Neutrophil (primary cell): ENCODE measurements around the gene ZNF789.

ENCODE experiments used
- H3K27ac ChIP-seq: fragments of 200-600 bp; sonication (generic); 2 replicates; pipeline ENCODE4 v1.5.1; 2016; ENCODE audit warnings: mild to moderate bottlenecking, moderate library complexity
- H3K27me3 ChIP-seq: fragments of 200-600 bp; sonication (generic); 2 replicates; pipeline ENCODE4 v1.6.0; 2016; ENCODE audit warnings: mild to moderate bottlenecking
- H3K36me3 ChIP-seq: fragments of 200-600 bp; sonication (generic); 2 replicates; pipeline ENCODE4 v1.5.1; 2017
- H3K4me1 ChIP-seq, 2 experiments: fragments of 200-600 bp in 1 of 2; sonication (generic) in 1 of 2; 1 replicate in 1 of 2; 2 replicates in 1 of 2; pipeline versions ENCODE4 v1.5.1 to v1.6.1; 2013 to 2016; ENCODE audit warnings: low read depth in 1 of 2, low read length in 1 of 2, mild to moderate bottlenecking in 1 of 2, moderate library complexity in 1 of 2; ENCODE audit not compliant: control insufficient read depth in 1 of 2, insufficient read depth in 1 of 2
- H3K4me3 ChIP-seq, 2 experiments: fragments of 200-600 bp in 1 of 2; sonication (generic) in 1 of 2; 1 replicate in 1 of 2; 2 replicates in 1 of 2; pipeline ENCODE4 v1.5.1; 2013 to 2016; ENCODE audit warnings: low read depth in 1 of 2, low read length in 1 of 2, mild to moderate bottlenecking in 1 of 2, moderate library complexity in 1 of 2
- H3K9me3 ChIP-seq: fragments of 200-600 bp; sonication (generic); 2 replicates; pipeline ENCODE4 v1.5.1; 2016
- CTCF ChIP-seq: fragments of 200-600 bp; sonication (generic); IDR thresholded peaks from 2 replicates; pipeline ENCODE4 v1.5.1; 2016; ENCODE audit warnings: antibody characterized with exemption

The ZNF789 gene

GRCh38 chr7:99433158-99433557 lies 39.5 kb upstream of the ZNF789 start:
- Histone ChIP-seq H3K9me3 (no peaks in the 10 kb centered on the region), H3K4me3 (no peak overlapping the region), H3K4me1 (peaks cover under 1 to 2% of the 10 kb centered on the region in 2 experiments), H3K27ac (no peak overlapping the region), H3K27me3 (no peaks in the 10 kb centered on the region), H3K36me3 (peaks cover 28% of the 10 kb centered on the region)
- TF ChIP-seq CTCF: no peak

DNA sequence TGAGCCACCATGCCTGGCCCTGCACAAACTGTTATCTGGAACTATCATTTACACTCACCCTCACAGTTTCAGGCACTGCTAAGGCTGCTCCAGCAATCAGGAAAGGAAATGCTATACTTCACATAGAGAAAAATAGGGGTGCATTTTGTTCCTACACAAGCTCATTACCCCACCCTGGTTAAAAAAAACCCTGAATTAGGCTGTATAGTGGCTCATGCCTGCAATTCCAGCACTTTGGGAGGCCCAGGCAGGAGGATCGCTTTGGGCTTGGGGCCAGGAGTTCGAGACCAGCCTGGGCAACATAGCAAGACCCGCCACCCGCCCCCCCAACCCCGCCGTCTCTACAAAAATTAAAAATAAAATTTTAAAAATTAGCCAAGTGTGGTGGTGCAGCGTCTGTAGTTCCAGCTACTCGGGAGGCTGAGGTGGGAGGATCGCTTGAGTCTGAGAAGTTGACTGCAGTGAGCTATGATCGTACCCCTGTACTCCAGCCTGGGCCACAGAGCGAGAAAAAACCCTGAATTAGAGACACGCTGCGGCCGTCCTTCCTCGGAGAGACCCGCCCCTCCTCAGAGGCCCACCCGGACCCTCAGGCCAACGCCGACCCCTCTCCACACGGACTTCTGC lies 34.6 kb upstream of the ZNF789 start:
- peaks cover 14 to 18% of the 10 kb centered on the region in 2 experiments for H3K4me1 ChIP-seq
- no peaks in the 10 kb centered on the region for H3K27me3 ChIP-seq
- TF ChIP-seq CTCF: no peak
- H3K9me3 ChIP-seq: no peaks in the 10 kb centered on the region
- peak overlapping the region; percentile 77 for H3K27ac ChIP-seq
- peaks cover 4% of the 10 kb centered on the region for H3K36me3 ChIP-seq
- peak overlapping the region; percentile 88 to 91 for H3K4me3 ChIP-seq

GRCh38 chr7:99438573-99439480 lies 33.9 kb upstream of the ZNF789 start, which contains the start of the genes CPSF4 and PTCD1:
TSS of gene CPSF4 (plus strand) at chr7:99438943. CDS start at chr7:99439083, 140 bp downstream.
TSS of gene PTCD1 (minus strand) at chr7:99438798. CDS start at chr7:99435242, 3,556 bp downstream.
- Histone ChIP-seq H3K36me3 (peaks cover 4% of the 10 kb centered on the region), H3K27ac (peak within 1 kb of the TSS; percentile 77), H3K9me3 (no peaks in the 10 kb centered on the region), H3K4me1 (peaks cover 14 to 18% of the 10 kb centered on the region in 2 experiments), H3K4me3 (peak within 1 kb of the TSS; percentile 88 to 91), H3K27me3 (no peaks in the 10 kb centered on the region)
- TF ChIP-seq CTCF: no peak

- peaks cover 6% of the 10 kb centered on the region for H3K36me3 ChIP-seq
- no peak for TF ChIP-seq CTCF
- H3K4me1 ChIP-seq: peaks cover 14 to 18% of the 10 kb centered on the region in 2 experiments
- no peaks in the 10 kb centered on the region for H3K27me3 ChIP-seq
- H3K4me3 ChIP-seq: no peak overlapping the region
- H3K9me3 ChIP-seq: no peaks in the 10 kb centered on the region
- no peak overlapping the region for H3K27ac ChIP-seq
Measured at GRCh38 chr7:99440195-99440594, 32.5 kb upstream of the ZNF789 start.

DNA sequence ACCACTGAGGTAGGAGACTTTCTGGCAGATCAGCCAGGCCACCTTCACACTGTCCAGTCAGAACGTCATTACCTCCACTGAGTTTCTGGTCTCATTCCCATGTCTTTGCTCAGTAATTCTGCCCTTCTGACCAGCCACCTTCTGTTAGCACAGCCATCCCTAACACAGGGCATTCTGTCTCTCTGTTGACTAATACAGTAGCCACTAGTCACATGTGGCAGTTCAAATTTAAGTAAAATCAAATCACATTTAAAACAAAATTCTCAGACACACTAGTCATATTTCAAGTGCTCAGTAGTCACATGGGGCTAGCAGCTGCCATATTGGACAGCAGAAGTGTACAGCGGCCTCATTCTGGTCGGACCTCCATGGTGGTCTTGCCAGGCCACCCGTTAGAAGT lies 26.6 kb upstream of the ZNF789 start:
- H3K27me3 ChIP-seq: no peaks in the 10 kb centered on the region
- no peak for TF ChIP-seq CTCF
- H3K4me1 ChIP-seq: no peaks in the 10 kb centered on the region
- peaks cover 51% of the 10 kb centered on the region for H3K36me3 ChIP-seq
- no peak overlapping the region for H3K27ac ChIP-seq
- H3K9me3 ChIP-seq: no peaks in the 10 kb centered on the region
- no peak overlapping the region for H3K4me3 ChIP-seq
